ENCODE data around the gene PERCC1. TPM values are rescaled to one million over a fixed set of nuclear protein-coding genes. Genes with fewer than 3 reads are reported as not detected.
"Not testable (repeated sequence)": the region's sequence is repeated elsewhere in the genome, so short reads cannot be mapped to it uniquely, and the experiment has no call there.

PERCC1 gene
- total RNA-seq, 2 experiments from 2014 or later, result 0.31 TPM; not detected in 1

GRCh38 chr16:1439699-1440074 is 8.8 kb downstream of the PERCC1 start:
- not testable (repeated sequence) for H3K36me3 Mint-ChIP-seq (ENCODE audit: low read depth); DNase-seq; H3K27ac Mint-ChIP-seq

DNA sequence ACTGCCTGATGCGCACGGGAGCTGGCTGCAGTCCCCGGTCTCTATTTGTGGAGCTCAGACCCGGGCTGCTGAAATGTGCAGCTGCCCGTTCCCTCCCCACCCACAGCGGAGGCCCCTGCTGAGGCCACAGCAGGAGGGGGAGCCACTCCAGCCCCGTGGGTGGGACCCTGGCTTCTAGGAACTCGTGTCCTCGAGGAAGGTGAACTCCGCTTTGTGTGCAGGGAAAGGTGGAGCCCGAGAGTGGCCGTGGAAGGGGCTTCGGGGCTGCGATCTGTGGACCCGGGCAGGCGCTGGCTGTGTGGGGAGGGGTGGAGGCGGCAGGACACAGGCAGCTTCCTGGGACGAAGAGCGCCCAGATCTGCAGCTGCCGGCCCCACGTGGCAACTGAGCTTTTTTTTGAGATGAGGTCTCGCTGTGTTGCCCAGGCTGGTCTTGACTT is 10.5 kb downstream of the PERCC1 start:
- H3K4me1 Mint-ChIP-seq (ENCODE audit: low read depth), result no peaks in the 10 kb centered on the region
- intact Hi-C loops (cut with micrococcal nuclease), result no loop called here
- CTCF ChIA-PET, result interaction anchor here (0.6 kb wide), 1 partner anchor 196 kb away, joined by 3 read pairs; no protein-coding TSS in a partner anchor
- no peaks in the 10 kb centered on the region for H3K9me3 Mint-ChIP-seq
- H3K27me3 Mint-ChIP-seq (ENCODE audit: low read depth), result no peaks in the 10 kb centered on the region
- no peak overlapping the region for H3K27ac Mint-ChIP-seq
- no peak overlapping the region for H3K4me3 Mint-ChIP-seq
- DNase-seq, result no peak
- H3K36me3 Mint-ChIP-seq (ENCODE audit: low read depth), result no peaks in the 10 kb centered on the region

More at GRCh38 chr16:1439699-1440074, 8.8 kb downstream of the PERCC1 start:
- H3K9me3 Mint-ChIP-seq; H3K27me3 Mint-ChIP-seq (ENCODE audit: low read depth); H3K4me1 Mint-ChIP-seq (ENCODE audit: low read depth); H3K4me3 Mint-ChIP-seq; intact Hi-C loops (cut with micrococcal nuclease); CTCF ChIA-PET: not testable (repeated sequence)

DNA sequence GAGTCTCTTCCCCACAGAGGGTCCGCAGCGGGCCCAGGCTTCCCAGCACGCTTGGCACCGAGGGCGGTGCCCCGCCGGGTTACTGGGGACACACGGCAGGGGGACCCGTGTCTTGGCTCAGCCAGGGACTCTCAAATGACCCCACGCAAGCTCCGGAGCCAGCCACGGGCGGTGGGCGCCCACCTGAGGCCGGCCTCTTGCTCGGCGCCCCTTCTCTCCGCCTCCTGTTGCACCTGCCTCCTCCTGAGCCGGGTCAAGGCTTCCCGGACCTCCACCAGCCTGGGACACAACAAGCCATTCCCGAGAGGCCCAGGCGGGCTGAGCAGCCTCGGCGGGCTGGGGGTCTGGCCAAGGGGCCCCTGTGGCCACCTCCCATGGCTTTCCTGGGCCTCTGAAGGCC is 11.8 kb downstream of the PERCC1 start:
- intact Hi-C loops (cut with micrococcal nuclease), result no loop called here
- Mint-ChIP-seq H3K27me3 (ENCODE audit: low read depth) (no peaks in the 10 kb centered on the region), H3K4me3 (no peak overlapping the region), H3K4me1 (ENCODE audit: low read depth) (no peaks in the 10 kb centered on the region), H3K27ac (no peak overlapping the region), H3K36me3 (ENCODE audit: low read depth) (no peaks in the 10 kb centered on the region), H3K9me3 (no peaks in the 10 kb centered on the region)
- CTCF ChIA-PET, result no interaction called here
- DNase-seq, result no peak

DNA sequence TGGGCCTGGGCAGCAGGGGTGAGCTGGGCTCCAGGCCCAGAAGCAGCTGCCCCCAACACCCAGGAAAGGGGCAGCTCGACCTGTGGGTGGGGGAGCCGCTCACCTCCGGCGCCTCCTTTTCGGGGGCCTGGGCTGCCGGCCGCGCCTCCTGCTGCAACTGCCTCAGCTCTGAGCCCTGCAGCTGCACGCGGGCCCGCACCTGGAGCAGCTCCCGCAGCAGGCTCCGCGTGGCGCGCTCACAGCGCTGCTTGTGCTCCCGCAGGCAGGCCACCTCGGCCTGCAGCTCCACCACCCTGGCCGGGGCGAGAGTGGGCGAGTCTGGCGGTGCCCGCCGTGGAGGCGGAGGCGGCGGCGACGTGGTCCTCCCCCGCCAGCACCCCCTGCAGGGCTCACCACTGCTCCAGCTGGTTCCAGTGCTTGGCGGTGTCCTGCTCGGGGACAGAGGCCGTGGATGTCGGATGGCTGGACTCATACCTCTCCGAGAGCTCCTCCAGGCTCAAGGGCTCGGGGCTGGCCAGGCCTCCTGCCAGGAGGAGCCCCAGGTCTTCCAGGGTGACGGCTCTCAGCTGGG is 12.6 kb downstream of the PERCC1 start:
- H3K36me3 Mint-ChIP-seq (ENCODE audit: low read depth), result no peaks in the 10 kb centered on the region
- CTCF ChIA-PET, result no interaction called here
- H3K4me1 Mint-ChIP-seq (ENCODE audit: low read depth), result no peaks in the 10 kb centered on the region
- no peak for DNase-seq
- intact Hi-C loops (cut with micrococcal nuclease), result no loop called here
- H3K27me3 Mint-ChIP-seq (ENCODE audit: low read depth), result no peaks in the 10 kb centered on the region
- H3K9me3 Mint-ChIP-seq, result no peaks in the 10 kb centered on the region
- no peak overlapping the region for H3K4me3 Mint-ChIP-seq
- H3K27ac Mint-ChIP-seq, result no peak overlapping the region

GRCh38 chr16:1443980-1444729 is 13.3 kb downstream of the PERCC1 start, which contains the start of gene CCDC154:
Gene CCDC154, minus strand, starts transcription at chr16:1444556. Its CDS starts 234 bp downstream, at chr16:1444322.
- Mint-ChIP-seq H3K4me1 (ENCODE audit: low read depth) (no peaks in the 10 kb centered on the region), H3K27me3 (ENCODE audit: low read depth) (no peaks in the 10 kb centered on the region), H3K27ac (no peak within 1 kb of the TSS), H3K36me3 (ENCODE audit: low read depth) (no peaks in the 10 kb centered on the region), H3K4me3 (no peak within 1 kb of the TSS), H3K9me3 (no peaks in the 10 kb centered on the region)
- intact Hi-C loops (cut with micrococcal nuclease), result no loop called here
- no peak for DNase-seq
- CTCF ChIA-PET, result no interaction called here

- intact Hi-C loops (cut with micrococcal nuclease), result no loop called here
- CTCF ChIA-PET, result no interaction called here
Measured at GRCh38 chr16:1444730-1445517, 14.0 kb downstream of the PERCC1 start.

GRCh38 chr16:1445518-1446203 is 14.8 kb downstream of the PERCC1 start:
- intact Hi-C loops (cut with micrococcal nuclease), result no loop called here
- no peaks in the 10 kb centered on the region for H3K27me3 Mint-ChIP-seq (ENCODE audit: low read depth)
- no peaks in the 10 kb centered on the region for H3K9me3 Mint-ChIP-seq
- DNase-seq, result no peak
- peaks cover 6% of the 10 kb centered on the region for H3K36me3 Mint-ChIP-seq (ENCODE audit: low read depth)
- no peaks in the 10 kb centered on the region for H3K4me1 Mint-ChIP-seq (ENCODE audit: low read depth)
- H3K4me3 Mint-ChIP-seq, result no peak overlapping the region
- CTCF ChIA-PET, result no interaction called here
- H3K27ac Mint-ChIP-seq, result no peak overlapping the region

More at GRCh38 chr16:1444730-1445517, 14.0 kb downstream of the PERCC1 start:
- Mint-ChIP-seq H3K9me3 (no peaks in the 10 kb centered on the region), H3K4me3 (no peak overlapping the region), H3K27me3 (ENCODE audit: low read depth) (no peaks in the 10 kb centered on the region), H3K4me1 (ENCODE audit: low read depth) (no peaks in the 10 kb centered on the region), H3K36me3 (ENCODE audit: low read depth) (peaks cover 3% of the 10 kb centered on the region), H3K27ac (no peak overlapping the region)
- no peak for DNase-seq

GRCh38 chr16:1446296-1447080 is 15.6 kb downstream of the PERCC1 start:
- CTCF ChIA-PET, result no interaction called here
- no peaks in the 10 kb centered on the region for H3K9me3 Mint-ChIP-seq
- H3K27me3 Mint-ChIP-seq (ENCODE audit: low read depth), result no peaks in the 10 kb centered on the region
- H3K4me1 Mint-ChIP-seq (ENCODE audit: low read depth), result no peaks in the 10 kb centered on the region
- intact Hi-C loops (cut with micrococcal nuclease), result no loop called here
- no peak overlapping the region for H3K4me3 Mint-ChIP-seq
- no peak for DNase-seq
- H3K36me3 Mint-ChIP-seq (ENCODE audit: low read depth), result peaks cover 6% of the 10 kb centered on the region
- H3K27ac Mint-ChIP-seq, result no peak overlapping the region

DNA sequence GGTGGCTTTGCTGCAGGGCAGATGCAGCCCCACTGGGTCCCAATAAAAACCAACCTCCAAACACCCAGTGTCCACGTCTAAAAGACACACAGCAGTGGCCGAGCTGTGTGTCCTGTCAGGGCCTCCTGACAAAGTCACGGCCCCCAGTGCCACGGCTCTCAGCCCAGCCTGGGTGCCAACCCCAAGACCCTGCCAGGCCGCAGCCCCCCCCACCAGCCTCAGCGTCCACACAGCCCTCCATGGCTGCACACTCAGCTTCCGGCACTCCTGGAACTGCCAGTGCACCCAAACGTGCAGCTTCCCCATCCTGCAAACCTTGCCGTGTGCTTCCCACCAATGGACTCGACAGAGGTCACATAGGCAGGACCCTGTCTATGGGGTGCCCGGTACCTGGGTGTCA is 17.1 kb downstream of the PERCC1 start:
- H3K4me1 Mint-ChIP-seq (ENCODE audit: low read depth), result no peaks in the 10 kb centered on the region
- CTCF ChIA-PET, result no interaction called here
- intact Hi-C loops (cut with micrococcal nuclease), result no loop called here
- H3K36me3 Mint-ChIP-seq (ENCODE audit: low read depth), result peaks cover 6% of the 10 kb centered on the region
- H3K4me3 Mint-ChIP-seq, result no peak overlapping the region
- no peaks in the 10 kb centered on the region for H3K9me3 Mint-ChIP-seq
- H3K27ac Mint-ChIP-seq, result no peak overlapping the region
- H3K27me3 Mint-ChIP-seq (ENCODE audit: low read depth), result no peaks in the 10 kb centered on the region
- DNase-seq, result no peak

DNA sequence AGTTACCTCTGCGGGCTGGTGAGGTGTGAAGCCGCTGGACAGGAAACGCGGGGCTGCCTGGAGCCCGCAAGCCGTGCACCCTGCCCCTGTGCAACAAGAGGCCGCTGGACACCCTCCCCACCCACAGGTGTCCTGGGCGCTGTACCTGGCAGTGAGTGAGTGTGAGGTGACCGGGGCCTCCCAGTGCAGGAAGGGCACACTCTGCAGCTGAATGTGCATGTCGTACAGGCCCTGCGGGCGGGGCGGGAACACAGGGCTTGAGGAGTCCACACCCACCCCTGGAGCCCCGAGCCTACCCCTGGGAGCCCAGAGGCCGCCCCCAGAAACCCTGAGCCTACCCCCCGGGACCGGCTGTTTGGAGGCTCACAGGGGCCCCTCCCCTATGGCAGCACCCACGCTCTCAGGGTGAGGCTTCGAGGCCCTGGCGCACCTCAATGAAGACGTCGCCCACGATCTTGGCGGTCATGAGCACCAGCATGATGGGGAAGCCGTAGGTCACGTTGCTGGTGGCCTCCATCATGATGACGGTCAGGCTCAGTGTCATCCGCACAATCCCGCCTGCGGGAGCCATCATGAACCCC is 17.7 kb downstream of the PERCC1 start:
- H3K36me3 Mint-ChIP-seq (ENCODE audit: low read depth), result peaks cover 6% of the 10 kb centered on the region
- H3K4me1 Mint-ChIP-seq (ENCODE audit: low read depth), result no peaks in the 10 kb centered on the region
- no peak overlapping the region for H3K4me3 Mint-ChIP-seq
- no peaks in the 10 kb centered on the region for H3K9me3 Mint-ChIP-seq
- no peak overlapping the region for H3K27ac Mint-ChIP-seq
- CTCF ChIA-PET, result no interaction called here
- H3K27me3 Mint-ChIP-seq (ENCODE audit: low read depth), result no peaks in the 10 kb centered on the region
- no peak for DNase-seq
- intact Hi-C loops (cut with micrococcal nuclease), result no loop called here

- CTCF ChIA-PET, result no interaction called here
- H3K4me3 Mint-ChIP-seq, result no peak overlapping the region
- H3K9me3 Mint-ChIP-seq, result no peaks in the 10 kb centered on the region
- no peak for DNase-seq
- peaks cover 6% of the 10 kb centered on the region for H3K36me3 Mint-ChIP-seq (ENCODE audit: low read depth)
- no peaks in the 10 kb centered on the region for H3K27me3 Mint-ChIP-seq (ENCODE audit: low read depth)
- no peak overlapping the region for H3K27ac Mint-ChIP-seq
- H3K4me1 Mint-ChIP-seq (ENCODE audit: low read depth), result peaks cover 2% of the 10 kb centered on the region
- intact Hi-C loops (cut with micrococcal nuclease), result no loop called here
Measured at GRCh38 chr16:1449201-1449788, 18.4 kb downstream of the PERCC1 start.

Measured in activated naive CD4-positive, alpha-beta T cell treated with anti-CD3 and anti-CD28 coated beads for 36 hours (primary cell).